Tongue (tissue), 2 donors: ENCODE data around the gene PCNX1. TPM values are rescaled to one million over a fixed set of nuclear protein-coding genes. Genes with fewer than 3 reads are reported as not detected.

Source experiments
- DNase-seq: peaks from one replicate; pipeline ENCODE4 v3.0.0-alpha.2; 2015
- total RNA-seq: library from RNA; depleted of rRNA; stranded (reverse); fragments of >200 nt; gene quantifications from one replicate; pipeline ENCODE4 v1.2.3, GENCODE V29; 2014

Gene PCNX1
- total RNA-seq, 1 donor from 2014 or later = 75.7 TPM

DNA sequence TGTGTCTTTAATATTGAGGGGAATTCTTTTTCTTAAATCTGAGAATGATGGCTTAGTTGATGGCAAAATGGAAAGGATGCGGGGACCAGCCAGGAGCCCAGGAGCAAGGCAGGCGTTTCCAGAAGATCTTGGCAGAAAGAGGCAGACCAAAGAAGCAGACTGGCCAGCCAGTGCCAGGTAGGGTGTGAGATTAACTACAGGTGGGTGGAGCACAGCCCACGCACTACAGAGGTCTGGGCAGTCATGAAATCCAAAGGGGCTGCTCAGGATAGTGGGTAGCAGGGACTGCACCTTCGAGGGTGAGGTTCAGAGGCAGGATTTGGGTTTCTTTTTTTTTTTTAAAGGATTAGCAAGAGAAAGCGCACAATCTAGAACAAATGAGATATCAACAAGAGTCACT lies 17.7 kb upstream of the PCNX1 start:
- DNase-seq = no peak

- DNase-seq = no peak
These were observed 16.2 kb upstream of the PCNX1 start for GRCh38 chr14:70890826-70891659.

DNA sequence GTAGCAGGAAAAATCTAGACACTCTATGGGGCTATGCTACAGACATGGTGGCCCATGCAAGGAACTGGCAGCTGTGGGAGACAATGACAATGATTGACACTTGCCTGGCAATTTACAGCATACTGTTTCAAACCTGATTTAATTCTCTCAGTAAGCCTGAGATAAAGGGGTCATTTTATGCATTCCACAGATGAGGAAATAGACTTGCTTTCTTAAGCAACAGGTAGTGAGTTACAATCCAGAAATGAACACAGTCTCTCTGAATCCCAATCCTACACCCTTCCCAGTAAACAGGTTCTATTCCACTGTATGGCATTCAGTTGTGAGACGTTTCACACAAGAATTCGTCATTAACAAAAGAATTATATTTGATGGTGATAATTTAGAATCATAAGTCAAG lies 15.5 kb upstream of the PCNX1 start:
- no peak for DNase-seq

DNA sequence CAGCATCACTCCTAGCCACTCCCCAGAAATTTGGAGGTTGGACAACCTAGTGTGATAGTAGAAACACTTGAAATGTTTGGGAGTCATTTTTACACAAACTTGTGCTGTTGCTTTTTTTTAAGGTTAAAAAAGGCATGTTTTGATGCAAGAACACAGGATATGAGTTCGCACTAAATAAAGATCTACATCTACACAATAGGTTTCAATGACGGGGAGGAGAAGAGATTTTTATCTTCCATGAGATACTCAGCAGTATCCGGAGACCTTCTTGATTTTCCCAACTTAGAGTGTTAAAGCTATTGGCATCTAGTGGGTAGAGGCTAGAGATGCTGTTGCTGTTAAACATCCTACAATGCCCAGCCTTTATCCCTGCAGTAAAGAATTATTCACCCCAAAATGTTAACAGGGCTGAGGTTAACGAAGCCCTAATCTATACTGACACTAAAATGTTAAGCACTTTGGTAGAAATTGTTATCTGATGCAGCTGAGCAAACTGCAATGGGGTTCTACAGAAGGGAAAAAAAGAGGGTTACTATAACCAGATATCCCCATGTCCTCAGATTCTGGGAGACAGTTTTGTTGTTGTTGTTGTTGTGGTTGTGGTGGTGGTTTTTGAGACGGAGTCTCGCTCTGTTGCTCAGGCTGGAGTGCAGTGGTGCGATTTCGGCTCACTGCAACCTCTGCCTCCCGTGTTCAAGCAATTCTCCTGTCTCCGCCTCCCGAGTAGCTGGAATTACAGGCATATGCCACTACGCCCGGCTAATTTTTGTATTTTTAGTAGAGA lies 14.0 kb upstream of the PCNX1 start:
- no peak for DNase-seq

GRCh38 chr14:70893858-70894291 lies 13.4 kb upstream of the PCNX1 start:
- no peak for DNase-seq

DNA sequence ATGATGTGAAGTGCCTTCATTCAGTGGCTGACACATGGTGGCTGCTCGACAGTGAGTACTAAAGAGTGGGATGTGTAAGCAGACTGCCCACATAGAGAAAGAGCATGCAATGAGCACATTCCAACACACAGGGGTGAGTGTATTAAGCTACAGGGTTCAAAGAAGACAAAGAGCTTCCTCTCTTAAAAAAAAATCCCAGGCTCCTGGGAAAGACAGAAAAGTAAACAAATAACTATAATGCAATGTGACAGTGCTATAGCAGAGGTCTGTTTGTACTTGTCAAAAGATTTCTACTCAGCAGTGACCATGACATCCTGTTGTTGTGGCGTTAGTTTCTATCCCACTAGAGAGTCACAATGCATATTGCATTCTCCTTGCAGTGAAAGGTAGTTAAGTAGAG lies 12.4 kb upstream of the PCNX1 start:
- no peak for DNase-seq

DNA sequence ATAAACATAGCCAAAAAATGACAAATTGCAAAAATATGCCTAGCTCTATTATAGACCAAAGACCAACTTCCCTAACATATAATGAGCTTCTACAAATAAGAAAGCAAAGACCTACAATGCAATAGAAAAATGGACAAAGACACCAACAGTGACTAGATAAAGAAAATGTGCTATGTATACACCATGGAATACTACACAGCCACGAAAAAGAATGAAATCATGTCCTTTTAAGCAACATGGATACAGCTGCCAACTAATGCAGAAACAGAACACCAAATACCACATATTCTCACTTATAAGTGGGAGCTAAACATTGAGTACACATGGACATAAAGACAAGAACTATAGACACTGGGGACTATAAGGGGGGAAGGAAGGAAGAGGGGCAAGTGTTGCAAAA lies 10.9 kb upstream of the PCNX1 start:
- no peak for DNase-seq

DNA sequence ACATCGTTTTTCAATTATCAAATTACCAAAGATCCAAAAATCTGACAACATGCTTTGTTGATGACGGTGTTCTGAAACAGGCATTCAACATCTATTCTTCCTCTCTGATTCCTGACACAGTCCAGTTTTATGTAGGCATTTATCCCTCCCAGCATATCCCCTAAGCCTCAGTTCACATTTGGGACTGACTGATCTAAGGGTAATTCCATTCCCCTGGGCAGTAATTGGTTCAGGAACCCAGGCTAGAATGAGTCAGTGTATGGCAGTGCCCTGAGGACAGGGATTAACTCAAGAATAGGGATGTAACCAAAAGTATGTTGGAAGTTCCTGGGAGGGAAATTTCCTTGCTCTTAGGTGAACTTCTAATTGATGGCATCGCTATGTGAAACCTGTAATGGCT lies 10.3 kb upstream of the PCNX1 start:
- no peak for DNase-seq

- peak; percentile 78 for DNase-seq
These were observed 9.8 kb upstream of the PCNX1 start for GRCh38 chr14:70897464-70897863.

DNA sequence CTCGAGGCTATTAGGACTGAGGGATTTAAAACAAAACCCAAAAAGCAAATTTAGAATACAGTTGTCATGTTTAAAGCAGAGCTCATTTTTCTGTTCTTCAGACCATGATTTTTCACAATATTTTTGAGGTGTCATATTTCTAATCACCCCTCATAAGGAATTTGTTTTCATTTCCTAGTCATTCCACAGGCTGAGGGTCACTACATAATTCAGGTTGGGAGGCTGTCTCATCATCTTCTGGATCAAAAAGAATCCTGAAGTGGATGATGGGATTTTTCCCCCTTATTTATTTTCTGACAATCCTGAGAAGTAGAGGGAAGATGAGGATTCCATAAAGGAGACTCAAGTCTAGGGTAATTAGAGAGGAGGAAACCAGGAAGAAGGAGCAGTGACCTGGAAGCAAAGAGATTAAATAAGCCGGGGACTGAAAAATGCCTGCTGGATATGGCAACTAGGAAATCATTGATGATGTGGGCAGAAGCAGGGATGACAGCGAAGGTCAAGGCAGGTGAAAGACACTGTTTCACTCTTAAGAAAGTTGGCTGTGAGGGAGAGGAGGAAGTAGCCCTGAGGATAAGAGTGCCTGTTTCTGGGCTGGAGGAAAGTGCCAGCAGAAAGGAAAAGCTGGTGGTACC lies 9.0 kb upstream of the PCNX1 start:
- DNase-seq = no peak

DNA sequence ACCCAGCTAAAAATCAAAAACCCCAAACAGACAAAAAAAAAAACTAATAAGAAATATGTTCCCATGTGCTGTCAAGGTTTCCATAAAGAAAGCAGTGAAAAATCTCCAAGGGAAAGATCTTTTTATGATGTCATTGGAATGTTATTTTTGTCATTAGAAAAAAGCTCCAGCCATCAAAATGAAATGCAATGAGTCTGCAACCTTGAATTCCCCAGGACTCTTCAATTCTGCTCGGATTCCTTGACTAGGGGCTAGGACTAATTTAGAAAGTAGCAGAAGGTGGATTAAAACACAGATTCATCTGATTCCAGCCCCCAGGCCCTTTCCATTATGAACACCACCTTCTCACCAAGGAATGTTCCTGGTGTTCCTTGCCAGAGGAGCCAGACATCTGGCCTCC lies 6.0 kb upstream of the PCNX1 start:
- DNase-seq = no peak

DNA sequence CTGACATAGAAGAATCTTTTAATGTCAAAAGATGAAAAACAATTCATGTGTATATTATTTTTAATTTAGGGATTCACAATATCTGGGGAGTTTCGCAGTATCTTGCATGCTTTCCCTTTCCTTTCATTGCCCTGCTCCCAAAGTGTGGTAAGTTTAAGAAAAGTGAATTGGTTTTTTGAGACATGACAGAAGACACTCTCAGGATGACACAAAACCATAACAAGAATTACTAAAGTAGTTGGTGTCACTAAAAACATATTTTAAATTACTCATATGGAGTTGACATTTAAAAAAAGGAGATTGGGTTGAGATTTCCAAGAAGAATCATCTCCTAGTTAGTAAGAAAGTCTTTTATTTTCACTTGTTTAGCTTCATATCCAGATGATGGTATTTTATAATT lies 5.1 kb upstream of the PCNX1 start:
- DNase-seq = no peak

GRCh38 chr14:70904373-70904772 lies 2.9 kb upstream of the PCNX1 start:
- no peak for DNase-seq

GRCh38 chr14:70905301-70905700 lies 2.0 kb upstream of the PCNX1 start:
- peak; percentile 96 for DNase-seq

- no peak for DNase-seq
These were observed 475 bp upstream of the PCNX1 start for GRCh38 chr14:70906793-70907175.

DNA sequence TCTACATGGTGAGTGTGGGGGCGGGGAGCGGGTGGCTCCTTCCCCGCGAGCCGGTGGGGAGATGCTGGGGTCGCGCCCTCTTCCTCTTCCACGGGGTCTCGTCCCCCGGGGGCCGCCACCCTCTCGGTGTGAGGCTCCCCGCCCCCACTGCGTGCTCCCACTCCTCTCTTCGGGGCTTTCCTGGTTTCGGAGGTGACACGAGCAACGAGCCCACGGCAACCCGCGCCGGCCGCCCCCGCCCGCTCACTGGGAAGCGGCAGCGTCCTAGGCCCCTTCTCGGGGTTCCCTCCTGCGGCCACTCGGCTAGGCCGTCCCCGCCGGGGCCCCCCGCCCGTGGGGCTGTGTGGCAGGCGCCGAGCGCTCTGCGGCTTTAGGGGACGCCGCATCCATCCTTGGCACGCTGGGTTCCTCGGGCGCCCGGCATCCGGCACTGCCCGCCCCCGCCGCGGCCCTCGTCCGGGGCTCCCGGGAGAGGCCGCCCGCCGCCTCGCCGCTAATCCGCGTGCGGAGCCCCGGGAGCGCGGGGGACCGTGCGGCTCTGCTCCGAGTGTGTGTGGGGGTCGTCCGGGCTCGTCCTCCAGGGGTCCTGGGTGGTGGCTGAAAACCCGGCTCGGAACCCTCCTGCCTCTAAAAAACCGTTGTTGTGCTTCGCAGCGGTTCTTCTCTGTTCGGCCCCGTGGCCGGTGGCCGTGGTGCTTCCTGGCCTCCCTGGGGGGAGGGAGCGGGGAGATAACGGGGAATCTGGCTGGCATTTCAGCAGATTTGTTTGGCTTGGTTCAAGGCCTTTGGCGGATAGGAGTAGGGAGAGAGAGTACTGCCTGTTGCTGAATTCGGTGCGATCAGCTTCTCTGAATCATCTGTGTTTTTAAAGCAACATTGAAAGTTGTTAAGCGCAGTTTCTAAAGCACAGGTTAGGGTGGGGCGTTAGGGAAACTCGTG lies 1.0 kb downstream of the PCNX1 start:
- DNase-seq = peak; percentile 58

GRCh38 chr14:70908935-70909641 lies 1.8 kb downstream of the PCNX1 start:
- no peak for DNase-seq

- no peak for DNase-seq
These were observed 2.7 kb downstream of the PCNX1 start for GRCh38 chr14:70909733-70910614.

GRCh38 chr14:70915415-70915814 lies 8.2 kb downstream of the PCNX1 start:
- DNase-seq = no peak

DNA sequence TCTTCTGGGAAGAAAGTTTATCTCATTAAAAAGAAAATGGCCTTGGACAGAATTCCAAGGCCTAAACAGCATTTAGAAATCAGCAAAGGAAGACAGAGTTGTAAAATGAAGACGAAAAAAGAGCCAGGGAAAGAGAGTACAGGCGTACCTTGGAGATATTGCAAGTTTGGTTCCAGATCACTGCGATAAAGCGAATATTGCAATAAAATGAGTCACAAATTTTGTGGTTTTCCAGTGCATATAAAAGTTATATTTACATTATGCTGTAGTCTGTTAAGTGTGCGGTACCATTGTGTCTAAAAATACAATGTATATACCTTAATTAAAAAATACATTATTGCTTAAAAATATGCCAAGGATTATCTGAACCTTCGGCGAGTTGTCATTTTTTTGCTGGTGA lies 9.0 kb downstream of the PCNX1 start:
- DNase-seq = no peak
